Keratinocyte (primary cell): ENCODE data around the gene EFNA1.

Source experiments
- CTCF ChIP-seq, 3 experiments: IDR thresholded peaks in 1 of 3; conservative IDR thresholded peaks in 1 of 3; optimal IDR thresholded peaks in 1 of 3; 2 replicates in 2 of 3; 3 replicates in 1 of 3; pipeline versions ENCODE3 to v1.5.1; 2011; ENCODE audit warnings: low read length in 3 of 3, mild to moderate bottlenecking in 3 of 3, moderate library complexity in 2 of 3, control low read depth in 1 of 3, inconsistent platforms in 1 of 3; ENCODE audit not compliant: insufficient read depth in 2 of 3; ENCODE audit errors: extremely low read depth in 1 of 3
- EZH2 ChIP-seq: IDR thresholded peaks from one replicate; pipeline ENCODE4 v1.6.1; 2012; ENCODE audit warnings: inconsistent platforms, mild to moderate bottlenecking, low read length, moderate library complexity

GRCh38 chr1:155122308-155122707, 5.4 kb upstream of the EFNA1 start:
- TF ChIP-seq CTCF (optimal IDR thresholded peaks at IDR 0.05 in 1 of 3, IDR thresholded peaks at IDR 0.05 in 1 of 3, conservative IDR thresholded peaks at IDR 0.05 in 1 of 3; ENCODE audit: extremely low read depth in 1 of 3, insufficient read depth in 2 of 3, low read length in 3 of 3), result no peak
- no peak for TF ChIP-seq EZH2
